ENCODE measurements around the gene SLCO4A1. TPM values are rescaled to one million over a fixed set of nuclear protein-coding genes. Genes with fewer than 3 reads are reported as not detected.
"Not testable (repeated sequence)": the region's sequence is repeated elsewhere in the genome, so short reads cannot be mapped to it uniquely, and the experiment has no call there.

The SLCO4A1 gene
- total and polyA plus RNA-seq, 9 of the 15 experiments (the other 6 are each of a cell fraction or from before 2014, with no cell fraction given) = 1.6 to 21.9 (median 12.8) TPM

GRCh38 chr20:62625921-62626547 lies 16.3 kb upstream of the SLCO4A1 start (continued):
- TF ChIP-seq CUX1 (CRISPR knock-in tag; IDR thresholded peaks at IDR 0.05) (no peak), MCM7 (IDR thresholded peaks at IDR 0.05) (no peak), FIP1L1 (IDR thresholded peaks at IDR 0.05; ENCODE audit: low read depth, low read length, poor library complexity, severe bottlenecking) (no peak), LEF1 (IDR thresholded peaks at IDR 0.05) (no peak), JUNB (CRISPR knock-in tag; conservative IDR thresholded peaks at IDR 0.05) (no peak)

- FAIRE-seq; CTCF ChIA-PET (ENCODE audit: low intra/inter-chr PET ratio); H3K79me2 ChIP-seq (ENCODE audit: control insufficient read depth, insufficient read depth, low read length); intact Hi-C loops (cut with micrococcal nuclease); H3K4me2 ChIP-seq (ENCODE audit: insufficient read depth, low read length); H3K36me3 ChIP-seq (ENCODE audit: control insufficient read depth, insufficient read depth, low read length); H3K9me3 ChIP-seq (replicated peaks; ENCODE audit: control insufficient read depth, insufficient read depth, low read depth, low read length); BruUV-seq (replicated peaks); H2AFZ ChIP-seq (ENCODE audit: low read depth, low read length); DNase-seq (ENCODE audit: extremely low read depth in 1 of 4, low spot score in 3 of 4); in situ Hi-C loops (cut with MboI); ATAC-seq; H3K27ac ChIP-seq (ENCODE audit: extremely low read depth, low read depth, low read length); H3K9ac ChIP-seq (ENCODE audit: insufficient read depth in 1 of 2, low read depth in 2 of 2, low read length in 2 of 2); H3K9me1 ChIP-seq (ENCODE audit: control insufficient read depth, insufficient read depth, low read length); POLR2A ChIA-PET; H4K20me1 ChIP-seq (replicated peaks; ENCODE audit: control insufficient read depth, insufficient read depth, low read length); H3K4me3 ChIP-seq: not testable (repeated sequence)
- Histone ChIP-seq H3K27me3 (ENCODE audit: control insufficient read depth in 2 of 2, insufficient read depth in 2 of 2, low read length in 2 of 2) (peaks cover 25 to 50% of the 10 kb centered on the region in 2 experiments), H3K4me1 (replicated peaks in 1 of 2; ENCODE audit: control insufficient read depth in 2 of 2, insufficient read depth in 2 of 2, low read length in 2 of 2) (peaks cover 13 to 52% of the 10 kb centered on the region in 2 experiments)
- TF ChIP-seq EHMT2 (IDR thresholded peaks at IDR 0.05) = peak; percentile 83; the same call in 1 of the 2 replicates
- 0% methylated on average over 1 of the region's 1 CpG for WGBS (ENCODE audit: insufficient coverage, low coverage, missing lambda C conversion rate)
These were observed 14.9 kb upstream of the SLCO4A1 start for GRCh38 chr20:62627425-62627824.

Data from K562 (cell line).